ENCODE measurements around the gene KANSL1L.

The KANSL1L gene

DNA sequence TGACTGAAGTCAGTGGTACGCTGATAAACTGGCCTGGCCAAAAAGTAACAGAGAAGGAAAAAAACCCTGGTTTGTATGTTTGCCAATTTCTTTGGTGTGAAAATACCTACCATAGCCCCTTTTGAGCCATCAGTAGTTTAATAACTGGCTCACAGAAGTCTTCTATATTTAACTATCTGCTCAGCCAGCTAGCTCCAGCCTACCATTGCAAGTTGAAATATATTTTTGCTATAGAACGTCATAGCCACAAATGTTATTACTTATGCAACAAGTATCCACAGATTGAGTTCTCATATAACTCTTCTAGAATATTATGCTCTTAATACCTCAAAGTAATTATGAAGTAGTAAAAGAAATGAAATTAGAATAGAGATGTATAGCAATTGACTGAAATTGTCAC lies 143.6 kb downstream of the KANSL1L start:
- Histone ChIP-seq H3K79me2 (ENCODE audit: control insufficient read depth, low read length) (no peaks in the 10 kb centered on the region), H3K9me3 (ENCODE audit: control insufficient read depth, insufficient read depth, low read length) (no peaks in the 10 kb centered on the region), H3K36me3 (ENCODE audit: control insufficient read depth, low read length) (peaks cover 28% of the 10 kb centered on the region), H3K4me1 (ENCODE audit: control insufficient read depth, low read length) (no peaks in the 10 kb centered on the region), H3K27ac (ENCODE audit: low read depth, low read length) (no peak overlapping the region), H3K9me2 (replicated peaks; ENCODE audit: control insufficient read depth, low read length) (no peaks in the 10 kb centered on the region), H3K27me3 (ENCODE audit: control insufficient read depth, low read length) (no peaks in the 10 kb centered on the region), H4K20me1 (ENCODE audit: control insufficient read depth, insufficient read depth, low read depth, low read length) (no peaks in the 10 kb centered on the region), H3F3A (ENCODE audit: control insufficient read depth, insufficient read depth) (peaks cover under 1% of the 10 kb centered on the region; the same call in 1 of the 2 replicates), H3K4me2 (ENCODE audit: low read length) (no peak overlapping the region), H3K4me3 (ENCODE audit: low read length) (no peak overlapping the region)
- TF ChIP-seq, protein P1, sequence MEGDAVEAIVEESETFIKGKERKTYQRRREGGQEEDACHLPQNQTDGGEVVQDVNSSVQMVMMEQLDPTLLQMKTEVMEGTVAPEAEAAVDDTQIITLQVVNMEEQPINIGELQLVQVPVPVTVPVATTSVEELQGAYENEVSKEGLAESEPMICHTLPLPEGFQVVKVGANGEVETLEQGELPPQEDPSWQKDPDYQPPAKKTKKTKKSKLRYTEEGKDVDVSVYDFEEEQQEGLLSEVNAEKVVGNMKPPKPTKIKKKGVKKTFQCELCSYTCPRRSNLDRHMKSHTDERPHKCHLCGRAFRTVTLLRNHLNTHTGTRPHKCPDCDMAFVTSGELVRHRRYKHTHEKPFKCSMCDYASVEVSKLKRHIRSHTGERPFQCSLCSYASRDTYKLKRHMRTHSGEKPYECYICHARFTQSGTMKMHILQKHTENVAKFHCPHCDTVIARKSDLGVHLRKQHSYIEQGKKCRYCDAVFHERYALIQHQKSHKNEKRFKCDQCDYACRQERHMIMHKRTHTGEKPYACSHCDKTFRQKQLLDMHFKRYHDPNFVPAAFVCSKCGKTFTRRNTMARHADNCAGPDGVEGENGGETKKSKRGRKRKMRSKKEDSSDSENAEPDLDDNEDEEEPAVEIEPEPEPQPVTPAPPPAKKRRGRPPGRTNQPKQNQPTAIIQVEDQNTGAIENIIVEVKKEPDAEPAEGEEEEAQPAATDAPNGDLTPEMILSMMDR (IDR thresholded peaks at IDR 0.05; ENCODE audit: low read depth, low read length, poor library complexity, severe bottlenecking): no peak
- no peak for TF ChIP-seq EZH2phosphoT487 (IDR thresholded peaks at IDR 0.05; ENCODE audit: borderline replicate concordance, low read length)

DNA sequence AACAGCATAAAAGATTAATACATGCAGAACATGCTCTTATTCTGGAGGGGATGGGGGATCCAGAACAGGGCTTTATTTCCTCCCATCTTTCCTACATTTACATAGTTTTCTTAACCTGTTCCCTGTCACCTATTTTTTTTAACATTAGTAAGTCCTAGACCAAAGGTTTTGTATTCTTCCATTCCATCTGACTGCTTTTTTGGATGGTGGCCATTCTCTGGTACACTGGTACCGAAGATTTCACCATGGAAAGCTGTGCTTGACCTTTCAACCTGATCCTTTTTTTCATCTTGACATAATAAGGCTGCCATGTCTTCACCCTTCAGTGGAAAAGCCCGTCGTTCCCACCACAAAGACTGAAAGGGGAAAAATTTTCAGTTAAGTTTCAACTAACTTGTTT lies 148.4 kb downstream of the KANSL1L start:
- no peaks in the 10 kb centered on the region for H3F3A ChIP-seq (ENCODE audit: control insufficient read depth, insufficient read depth)
- no peaks in the 10 kb centered on the region for H3K27me3 ChIP-seq (ENCODE audit: control insufficient read depth, low read length)
- no peaks in the 10 kb centered on the region for H3K9me3 ChIP-seq (ENCODE audit: control insufficient read depth, insufficient read depth, low read length)
- peaks cover 76% of the 10 kb centered on the region for H3K36me3 ChIP-seq (ENCODE audit: control insufficient read depth, low read length)
- H3K79me2 ChIP-seq (ENCODE audit: control insufficient read depth, low read length): no peaks in the 10 kb centered on the region
- no peak overlapping the region for H3K4me2 ChIP-seq (ENCODE audit: low read length)
- H3K4me3 ChIP-seq (ENCODE audit: low read length): no peak overlapping the region
- H3K9me2 ChIP-seq (replicated peaks; ENCODE audit: control insufficient read depth, low read length): no peaks in the 10 kb centered on the region
- H3K4me1 ChIP-seq (ENCODE audit: control insufficient read depth, low read length): no peaks in the 10 kb centered on the region
- TF ChIP-seq EZH2phosphoT487 (IDR thresholded peaks at IDR 0.05; ENCODE audit: borderline replicate concordance, low read length): no peak
- TF ChIP-seq, protein P1 (IDR thresholded peaks at IDR 0.05; ENCODE audit: low read depth, low read length, poor library complexity, severe bottlenecking): no peak
- no peak overlapping the region for H3K27ac ChIP-seq (ENCODE audit: low read depth, low read length)
- H4K20me1 ChIP-seq (ENCODE audit: control insufficient read depth, insufficient read depth, low read depth, low read length): no peaks in the 10 kb centered on the region

DNA sequence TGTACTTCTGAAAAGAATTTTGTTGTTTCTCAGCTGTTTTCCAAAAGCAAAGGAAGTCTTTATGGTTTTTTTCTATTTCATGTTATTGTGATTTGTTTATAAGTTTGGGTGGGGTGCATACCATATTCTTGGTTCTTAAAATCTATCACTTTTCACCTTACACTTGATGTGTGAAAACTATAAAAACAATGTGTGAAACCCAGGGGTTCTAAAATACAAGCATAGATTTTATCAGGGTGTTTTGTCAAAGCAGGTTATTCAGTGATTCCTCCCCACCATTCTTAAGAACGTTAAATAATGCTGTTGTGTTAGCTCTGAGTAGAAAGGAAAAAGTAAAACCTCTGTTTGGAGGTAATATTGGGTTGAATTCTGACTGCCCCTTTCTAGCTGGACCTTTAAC lies 151.1 kb downstream of the KANSL1L start:
- H3K9me2 ChIP-seq (replicated peaks; ENCODE audit: control insufficient read depth, low read length): no peaks in the 10 kb centered on the region
- no peaks in the 10 kb centered on the region for H3K9me3 ChIP-seq (ENCODE audit: control insufficient read depth, insufficient read depth, low read length)
- TF ChIP-seq EZH2phosphoT487 (IDR thresholded peaks at IDR 0.05; ENCODE audit: borderline replicate concordance, low read length): no peak
- TF ChIP-seq, protein P1 (IDR thresholded peaks at IDR 0.05; ENCODE audit: low read depth, low read length, poor library complexity, severe bottlenecking): no peak
- H3K79me2 ChIP-seq (ENCODE audit: control insufficient read depth, low read length): peaks cover 7% of the 10 kb centered on the region
- H3F3A ChIP-seq (ENCODE audit: control insufficient read depth, insufficient read depth): no peaks in the 10 kb centered on the region
- H3K4me3 ChIP-seq (ENCODE audit: low read length): no peak overlapping the region
- H3K27me3 ChIP-seq (ENCODE audit: control insufficient read depth, low read length): no peaks in the 10 kb centered on the region
- peaks cover 96% of the 10 kb centered on the region for H3K36me3 ChIP-seq (ENCODE audit: control insufficient read depth, low read length)
- H3K27ac ChIP-seq (ENCODE audit: low read depth, low read length): no peak overlapping the region
- no peaks in the 10 kb centered on the region for H4K20me1 ChIP-seq (ENCODE audit: control insufficient read depth, insufficient read depth, low read depth, low read length)
- H3K4me1 ChIP-seq (ENCODE audit: control insufficient read depth, low read length): no peaks in the 10 kb centered on the region
- H3K4me2 ChIP-seq (ENCODE audit: low read length): no peak overlapping the region

DNA sequence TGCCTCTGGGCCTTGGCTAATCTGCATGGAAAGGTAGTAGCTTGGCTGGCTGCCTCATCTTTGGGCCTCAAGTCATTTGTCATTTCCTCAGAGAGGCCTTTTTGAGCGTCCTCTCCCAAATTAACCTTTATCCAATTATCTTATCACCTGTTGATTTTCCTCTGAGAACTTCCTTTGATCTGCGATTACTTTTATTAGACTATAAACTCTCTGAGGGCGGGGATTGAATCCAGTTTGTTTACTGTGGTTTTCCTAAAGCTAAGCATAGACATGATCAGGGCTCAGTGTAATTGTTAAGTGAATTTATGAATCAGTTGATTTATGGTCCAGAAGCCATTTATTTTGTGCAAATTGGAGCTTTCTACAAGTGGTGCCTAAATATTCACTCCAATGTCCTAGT lies 161.3 kb downstream of the KANSL1L start:
- TF ChIP-seq, protein P1 (IDR thresholded peaks at IDR 0.05; ENCODE audit: low read depth, low read length, poor library complexity, severe bottlenecking): no peak
- TF ChIP-seq EZH2phosphoT487 (IDR thresholded peaks at IDR 0.05; ENCODE audit: borderline replicate concordance, low read length): no peak
- Histone ChIP-seq H3K36me3 (ENCODE audit: control insufficient read depth, low read length) (peaks cover 85% of the 10 kb centered on the region), H3K79me2 (ENCODE audit: control insufficient read depth, low read length) (peaks cover 93% of the 10 kb centered on the region), H3K9me3 (ENCODE audit: control insufficient read depth, insufficient read depth, low read length) (no peaks in the 10 kb centered on the region), H3K27ac (ENCODE audit: low read depth, low read length) (no peak overlapping the region), H3K27me3 (ENCODE audit: control insufficient read depth, low read length) (no peaks in the 10 kb centered on the region), H3K4me3 (ENCODE audit: low read length) (no peak overlapping the region), H3K9me2 (replicated peaks; ENCODE audit: control insufficient read depth, low read length) (no peaks in the 10 kb centered on the region), H4K20me1 (ENCODE audit: control insufficient read depth, insufficient read depth, low read depth, low read length) (no peaks in the 10 kb centered on the region), H3K4me1 (ENCODE audit: control insufficient read depth, low read length) (peaks cover 9% of the 10 kb centered on the region), H3F3A (ENCODE audit: control insufficient read depth, insufficient read depth) (no peaks in the 10 kb centered on the region), H3K4me2 (ENCODE audit: low read length) (no peak overlapping the region)
